GM12878 (cell line): Measurements from ENCODE around the gene PAX6.

Experiments
- BCLAF1 ChIP-seq: fragments of 450-650 bp; IDR thresholded peaks from 2 replicates; pipeline ENCODE4 v1.6.1; 2017; ENCODE audit warnings: antibody characterized with exemption, mild to moderate bottlenecking, moderate library complexity
- CHD1 ChIP-seq: IDR thresholded peaks from 2 replicates; pipeline ENCODE4 v1.6.1; 2012; ENCODE audit warnings: low read depth, low read length, improper control_type of control experiment
- CREM ChIP-seq: IDR thresholded peaks from 2 replicates; pipeline ENCODE4 v1.6.1; 2014; ENCODE audit warnings: antibody characterized with exemption, low read depth
- CTCF ChIP-seq, 3 experiments: IDR thresholded peaks in 2 of 3; conservative IDR thresholded peaks in 1 of 3; 2 replicates each; pipeline ENCODE4 v1.5.1; 2011; ENCODE audit warnings: low read depth in 3 of 3, low read length in 3 of 3, mild to moderate bottlenecking in 3 of 3, control low read depth in 2 of 3, moderate library complexity in 2 of 3, inconsistent platforms in 1 of 3, mixed read lengths in 1 of 3; ENCODE audit not compliant: control insufficient read depth in 2 of 3, insufficient read depth in 1 of 3; ENCODE audit errors: extremely low read depth in 1 of 3
- MXI1 ChIP-seq: fragments of 150-350 bp; IDR thresholded peaks from 2 replicates; pipeline ENCODE4 v1.6.1; 2011; ENCODE audit warnings: low read depth, mild to moderate bottlenecking, inconsistent platforms, low read length, improper control_type of control experiment
- MYB ChIP-seq: fragments of 150-350 bp; IDR thresholded peaks from 2 replicates; pipeline ENCODE4 v1.6.1; 2014; ENCODE audit warnings: mild to moderate bottlenecking, low read depth, low read length, borderline replicate concordance
- POLR2AphosphoS5 ChIP-seq: IDR thresholded peaks from 2 replicates; pipeline ENCODE4 v1.6.1; 2011; ENCODE audit warnings: mild to moderate bottlenecking, low read length, inconsistent platforms
- PRDM15 ChIP-seq: fragments of 450-650 bp; formaldehyde crosslinking; IDR thresholded peaks from 2 replicates; pipeline ENCODE4 v1.4.0; 2020; ENCODE audit warnings: mild to moderate bottlenecking, moderate library complexity
- SMAD1 ChIP-seq: fragments of 450-650 bp; IDR thresholded peaks from 2 replicates; pipeline ENCODE4 v1.6.1; 2018; ENCODE audit warnings: mild to moderate bottlenecking, low read depth; ENCODE audit not compliant: partially characterized antibody
- SRF ChIP-seq, 2 experiments: IDR thresholded peaks; 2 replicates each; pipeline ENCODE4 v1.6.1; 2011; ENCODE audit warnings: low read depth in 2 of 2, low read length in 2 of 2, mild to moderate bottlenecking in 1 of 2, moderate library complexity in 1 of 2
- YY1 ChIP-seq: IDR thresholded peaks from 2 replicates; pipeline ENCODE4 v1.6.1; 2011; ENCODE audit warnings: low read depth, mild to moderate bottlenecking, low read length
- ZNF274 ChIP-seq: IDR thresholded peaks from one replicate; pipeline ENCODE4 v1.8.0; 2011; ENCODE audit not compliant: insufficient read length, insufficient read depth

- TF ChIP-seq CREM: no peak
- no peak for TF ChIP-seq CHD1
- TF ChIP-seq CTCF (IDR thresholded peaks at IDR 0.05 in 2 of 3, conservative IDR thresholded peaks at IDR 0.05 in 1 of 3; ENCODE audit: control insufficient read depth in 2 of 3, extremely low read depth in 1 of 3, insufficient read depth in 1 of 3, low read depth in 3 of 3, low read length in 3 of 3): no peak
- TF ChIP-seq ZNF274: no peak
- no peak for TF ChIP-seq SRF (IDR thresholded peaks at IDR 0.05; ENCODE audit: low read depth in 2 of 2, low read length in 2 of 2)
- no peak for TF ChIP-seq MXI1
- no peak for TF ChIP-seq BCLAF1
- no peak for TF ChIP-seq SMAD1
- no peak for TF ChIP-seq YY1
- no peak for TF ChIP-seq PRDM15 (CRISPR knock-in tag)
- TF ChIP-seq MYB: no peak
- TF ChIP-seq POLR2AphosphoS5: no peak
These were observed 7.8 kb upstream of the PAX6 start for GRCh38 chr11:31818874-31819331.
